HK-2 (cell line): ENCODE results near the gene ANKRD1.
A peak's percentile ranks its signal among the peaks of the same experiment; 100 is the strongest.
"Not testable (repeated sequence)": the region's sequence is repeated elsewhere in the genome, so short reads cannot be mapped to it uniquely, and the experiment has no call there.

Experiments used
- DNase-seq: peaks from one replicate; pipeline ENCODE4 v3.0.0-alpha.2; 2018; ENCODE audit not compliant: unreplicated experiment

Gene ANKRD1

GRCh38 chr10:90920986-90921666 is at the start of gene ANKRD1:
Gene ANKRD1 (minus strand): TSS chr10:90921087. CDS start chr10:90921027, 60 bp downstream.
- DNase-seq = peak; percentile 90

DNA sequence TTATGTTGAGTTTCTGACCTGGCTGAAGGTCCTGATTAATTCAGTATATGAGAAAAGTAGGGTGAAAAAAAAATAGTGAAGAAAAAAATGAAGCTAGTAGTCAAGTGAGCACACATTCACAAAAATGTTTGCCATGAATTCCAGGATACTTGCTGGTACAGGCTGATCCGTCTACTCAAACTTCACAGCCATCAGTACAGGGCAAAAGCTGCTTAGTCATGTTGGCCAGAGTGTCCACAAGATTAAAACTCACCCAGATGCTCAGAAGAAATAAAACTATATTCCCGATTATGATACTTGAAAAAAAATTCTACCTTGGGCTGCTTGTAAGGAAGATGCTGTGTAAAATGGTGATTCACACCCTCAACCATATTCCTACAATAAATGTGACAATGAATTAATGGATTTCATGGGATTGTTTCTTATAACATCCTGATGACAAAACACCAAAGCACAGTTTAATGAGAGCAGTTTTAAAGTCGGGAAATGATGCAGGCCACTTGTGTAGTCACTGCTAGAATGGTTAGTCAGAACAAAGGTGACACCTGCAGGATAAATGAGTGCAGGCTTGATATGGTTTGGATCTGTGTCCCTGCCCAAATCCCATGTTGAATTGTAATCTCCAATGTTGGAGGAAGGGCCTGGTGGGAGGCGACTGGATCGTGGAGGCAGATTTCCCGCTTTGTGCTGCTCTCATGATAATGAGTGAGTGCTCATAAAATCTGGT is 49.2 kb upstream of the ANKRD1 start:
- DNase-seq = no peak

GRCh38 chr10:90969121-90969534 is 48.2 kb upstream of the ANKRD1 start:
- no peak for DNase-seq

DNA sequence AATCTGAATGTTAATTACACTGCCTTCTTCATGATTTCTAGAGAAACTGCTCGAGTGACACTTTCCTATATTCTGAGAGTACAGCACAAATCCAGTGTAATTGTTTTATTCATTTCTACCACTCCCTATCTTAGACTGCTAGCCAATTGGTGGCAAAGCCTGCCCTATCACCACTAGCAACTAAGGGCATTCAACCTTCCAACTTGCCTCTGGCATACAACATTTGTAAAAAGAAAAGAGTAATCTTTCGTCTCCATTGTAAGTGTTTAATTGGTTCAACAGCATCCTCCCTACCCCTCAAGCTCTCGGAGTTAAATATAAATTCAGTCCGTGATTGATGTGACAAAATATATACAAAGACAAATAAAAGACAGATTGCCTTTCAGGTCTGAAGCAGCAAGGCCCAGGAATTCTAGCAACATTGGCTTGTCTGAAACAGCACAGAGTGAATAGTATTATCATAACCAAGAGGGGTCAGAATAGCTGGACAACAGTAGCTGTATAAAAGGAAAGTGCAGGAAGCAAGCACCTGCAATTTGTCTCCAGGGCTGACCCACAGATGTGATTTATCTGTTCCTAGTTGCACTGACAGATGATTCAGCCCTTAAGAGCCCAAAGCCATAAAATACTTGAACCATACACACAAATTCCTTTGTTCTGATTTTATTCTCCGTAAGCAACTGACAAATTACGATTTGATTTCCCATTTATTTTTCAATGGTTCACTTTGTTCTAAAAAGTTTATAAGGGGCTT is 47.6 kb upstream of the ANKRD1 start:
- peak; percentile 38 for DNase-seq

- DNase-seq = no peak
Measured at GRCh38 chr10:90967865-90968264, 47.0 kb upstream of the ANKRD1 start.

GRCh38 chr10:90966146-90966545 is 45.3 kb upstream of the ANKRD1 start:
- DNase-seq = no peak

GRCh38 chr10:90965720-90966119 is 44.8 kb upstream of the ANKRD1 start:
- no peak for DNase-seq

GRCh38 chr10:90964781-90965465 is 44.0 kb upstream of the ANKRD1 start:
- DNase-seq = no peak

DNA sequence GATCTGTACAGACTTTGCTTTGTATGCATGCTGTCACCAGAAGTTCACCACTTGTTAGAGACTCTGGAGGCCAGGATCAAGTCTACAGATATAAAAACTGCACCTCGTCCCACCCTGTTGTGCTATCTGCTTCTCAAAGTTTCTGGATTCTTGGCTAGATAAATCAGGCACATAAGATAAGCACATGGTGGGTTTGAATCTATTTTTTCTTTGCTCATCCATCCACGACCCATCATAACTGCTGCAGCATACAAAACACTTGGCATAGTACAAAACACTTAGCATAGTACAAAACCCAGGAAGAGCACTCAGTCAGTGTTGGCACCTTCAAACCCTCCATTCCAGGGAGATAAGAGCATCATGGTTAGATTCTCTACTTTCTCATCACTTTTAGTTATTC is 42.4 kb upstream of the ANKRD1 start:
- no peak for DNase-seq

- DNase-seq = peak; percentile 25
Measured at GRCh38 chr10:90960355-90960814, 39.5 kb upstream of the ANKRD1 start.

DNA sequence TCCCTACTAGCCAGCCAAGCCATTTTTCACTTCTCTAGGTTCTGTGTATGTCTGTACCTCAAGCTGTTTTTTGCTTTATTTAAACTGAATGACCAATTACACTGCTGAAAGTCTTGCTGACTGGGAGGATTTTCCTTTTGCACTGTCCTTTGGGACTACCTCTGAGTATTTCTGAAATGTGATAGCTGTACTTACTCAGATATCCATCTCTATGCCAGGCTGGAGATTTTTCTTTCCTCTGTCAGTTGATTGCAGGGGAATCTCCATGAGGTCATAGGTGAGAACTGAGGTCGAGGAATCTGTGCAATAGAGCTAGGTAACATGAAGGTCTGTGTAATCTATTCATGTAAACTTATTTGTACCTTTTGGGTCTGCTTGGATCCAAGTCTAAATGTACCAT is 38.9 kb upstream of the ANKRD1 start:
- DNase-seq = no peak

GRCh38 chr10:90958781-90959180 is 37.9 kb upstream of the ANKRD1 start:
- no peak for DNase-seq

- DNase-seq = no peak
Measured at GRCh38 chr10:90947030-90947960, 26.4 kb upstream of the ANKRD1 start.

- no peak for DNase-seq
Measured at GRCh38 chr10:90945491-90946070, 24.7 kb upstream of the ANKRD1 start.

DNA sequence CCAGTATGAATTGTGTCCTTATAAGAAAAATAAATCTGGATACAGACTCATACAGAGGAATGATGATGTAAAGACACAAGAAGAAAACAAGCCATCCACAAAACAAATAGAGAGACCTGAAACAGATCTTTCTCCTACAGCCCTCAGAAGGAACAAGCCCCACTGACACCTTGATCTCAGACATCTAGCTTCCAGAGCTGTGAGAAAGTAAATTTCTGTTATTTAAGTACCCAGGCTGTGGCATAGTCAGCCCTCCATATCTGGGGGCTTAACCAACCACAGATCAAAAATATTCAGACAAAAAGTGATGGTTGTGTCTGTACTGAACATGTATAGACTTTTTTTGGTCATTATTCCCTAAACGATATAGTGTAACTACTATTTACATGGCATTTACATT is 23.9 kb upstream of the ANKRD1 start:
- no peak for DNase-seq

GRCh38 chr10:90942980-90943379 is 22.1 kb upstream of the ANKRD1 start:
- DNase-seq = not testable (repeated sequence)

DNA sequence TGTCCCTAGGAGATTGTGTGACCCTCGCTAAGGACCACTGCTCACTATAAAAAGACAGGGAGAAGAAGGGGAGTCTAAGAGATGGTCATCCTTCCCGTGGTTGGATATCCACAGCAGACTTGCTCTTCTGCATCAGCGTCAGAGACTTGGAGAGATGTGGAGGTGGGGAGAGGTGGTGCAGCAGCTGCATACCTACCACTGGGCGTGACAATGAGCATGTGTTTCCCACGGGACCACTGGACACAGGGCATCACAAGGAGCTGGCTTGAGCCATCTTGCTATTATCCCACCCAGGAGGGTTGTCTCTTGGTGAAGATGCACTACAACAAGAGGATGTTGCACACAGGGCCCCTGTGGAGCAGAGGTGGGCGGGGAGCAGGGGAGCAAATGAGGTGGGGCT is 18.8 kb upstream of the ANKRD1 start:
- DNase-seq = no peak

DNA sequence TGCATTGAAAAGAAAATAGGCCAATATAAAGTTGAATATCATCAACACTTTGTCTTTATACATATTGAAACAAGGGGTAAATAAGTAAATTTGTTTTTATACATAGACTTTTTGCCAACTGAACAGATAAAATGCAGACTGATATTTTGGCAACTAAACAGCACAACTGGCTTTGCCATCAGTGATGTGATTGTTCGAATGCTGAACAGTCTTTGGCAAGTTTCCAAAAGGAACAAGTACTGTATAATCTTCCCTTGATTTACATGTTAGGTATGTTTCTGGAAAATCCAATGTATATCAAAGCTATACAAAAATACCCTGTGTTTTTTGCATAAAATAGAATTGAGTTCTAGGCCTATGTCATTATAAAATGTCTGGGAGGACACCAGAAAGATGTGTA is 18.2 kb upstream of the ANKRD1 start:
- no peak for DNase-seq

DNA sequence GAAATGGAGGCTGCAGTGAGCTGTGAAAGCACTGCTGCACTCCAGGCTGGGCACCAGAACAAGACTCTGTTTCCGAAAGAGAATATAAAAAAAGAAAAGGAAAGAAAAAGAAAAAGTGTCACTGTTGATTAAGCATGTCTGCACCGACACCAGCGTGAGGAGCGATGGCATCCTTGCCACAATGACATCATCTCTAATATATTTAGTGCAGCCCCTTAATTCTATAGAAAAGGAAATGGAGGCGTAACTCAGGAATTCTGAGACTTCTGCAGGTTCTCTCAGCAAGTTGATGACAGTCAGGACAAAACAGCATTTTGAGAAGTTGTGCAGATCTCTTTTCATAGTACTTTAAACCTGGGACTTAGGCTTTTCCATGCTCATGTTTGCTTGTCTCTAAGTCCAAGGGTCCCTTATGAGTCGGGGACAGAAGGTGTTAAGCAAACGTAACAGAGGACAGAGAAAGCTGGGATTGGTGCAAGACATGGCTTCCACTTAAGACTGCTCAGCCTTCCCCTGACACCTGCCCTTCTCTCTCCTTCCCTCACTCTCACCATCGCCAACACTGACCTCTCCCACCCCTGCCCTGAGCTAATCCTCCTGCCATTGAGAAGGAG is 16.9 kb upstream of the ANKRD1 start:
- DNase-seq = no peak

DNA sequence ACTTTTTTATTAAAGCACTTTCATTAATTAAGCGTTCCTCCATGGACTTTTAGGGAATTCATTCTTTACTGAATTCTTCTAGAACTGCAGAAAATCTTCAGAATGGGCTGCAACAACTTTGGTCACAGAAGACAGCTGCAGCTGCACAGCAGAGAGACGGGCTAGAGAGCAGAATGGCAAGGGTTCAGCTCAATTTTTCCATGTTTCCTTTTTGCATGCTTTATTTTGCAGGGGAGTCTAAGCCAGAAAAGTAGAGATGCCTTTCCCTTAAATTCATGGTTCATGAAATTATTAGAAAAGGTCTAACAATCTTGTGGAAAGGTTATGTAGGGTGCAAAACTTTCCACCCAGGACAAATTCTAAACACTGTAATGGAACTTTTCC is 15.4 kb upstream of the ANKRD1 start:
- no peak for DNase-seq
